Stimulated activated CD8-positive, alpha-beta memory T cell treated with anti-CD3 and anti-CD28 coated beads, Interleukin-2, amount 100 ng/mL, for 1 hour (primary cell): ENCODE results near the gene RUSC2.
"Not testable (repeated sequence)": the region's sequence is repeated elsewhere in the genome, so short reads cannot be mapped to it uniquely, and the experiment has no call there.

Source experiments
- DNase-seq, 2 donors: peaks; one replicate each; pipeline ENCODE4 v3.0.0-alpha.2; 2020; ENCODE audit warnings: low read depth in 2 of 2

Gene RUSC2

DNA sequence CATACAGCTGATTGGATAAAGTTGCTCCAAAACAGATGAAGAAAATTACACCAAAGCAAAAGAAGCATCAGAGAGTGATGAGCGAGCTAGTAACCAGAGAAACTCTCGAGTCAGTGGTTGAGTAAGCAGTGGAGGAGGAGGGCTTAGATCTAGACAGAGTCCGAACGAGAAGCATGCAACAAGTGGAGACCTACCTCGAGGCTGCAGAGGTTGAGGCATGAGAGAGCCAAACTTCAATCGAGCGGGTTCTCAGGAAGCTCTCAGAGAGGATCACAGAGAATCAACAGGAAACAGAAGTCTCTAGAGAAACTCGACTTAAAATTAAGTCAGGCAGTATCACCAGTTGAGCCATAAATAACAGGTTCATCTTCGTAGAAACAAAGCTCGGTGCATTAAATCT is 6.1 kb downstream of the RUSC2 start:
- no peak for DNase-seq

DNA sequence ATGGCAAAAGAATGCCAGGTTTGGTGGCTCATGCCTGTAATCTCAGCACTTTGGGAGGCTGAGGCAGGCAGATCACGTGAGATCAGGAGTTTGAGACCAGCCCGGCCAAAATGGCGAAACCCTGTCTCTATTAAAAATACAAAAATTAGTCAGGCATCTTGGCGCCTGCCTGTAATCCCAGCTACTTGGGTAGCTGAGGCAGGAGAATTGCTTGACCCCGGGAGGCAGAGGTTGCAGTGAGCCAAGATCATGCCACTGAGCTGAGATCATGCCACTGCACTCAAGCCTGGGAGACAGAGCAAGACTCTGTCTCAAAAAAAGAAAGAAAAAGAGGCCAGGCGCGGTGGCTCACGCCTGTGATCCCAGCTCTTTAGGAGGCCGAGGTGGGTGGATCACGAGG is 8.3 kb downstream of the RUSC2 start:
- DNase-seq: not testable (repeated sequence)

DNA sequence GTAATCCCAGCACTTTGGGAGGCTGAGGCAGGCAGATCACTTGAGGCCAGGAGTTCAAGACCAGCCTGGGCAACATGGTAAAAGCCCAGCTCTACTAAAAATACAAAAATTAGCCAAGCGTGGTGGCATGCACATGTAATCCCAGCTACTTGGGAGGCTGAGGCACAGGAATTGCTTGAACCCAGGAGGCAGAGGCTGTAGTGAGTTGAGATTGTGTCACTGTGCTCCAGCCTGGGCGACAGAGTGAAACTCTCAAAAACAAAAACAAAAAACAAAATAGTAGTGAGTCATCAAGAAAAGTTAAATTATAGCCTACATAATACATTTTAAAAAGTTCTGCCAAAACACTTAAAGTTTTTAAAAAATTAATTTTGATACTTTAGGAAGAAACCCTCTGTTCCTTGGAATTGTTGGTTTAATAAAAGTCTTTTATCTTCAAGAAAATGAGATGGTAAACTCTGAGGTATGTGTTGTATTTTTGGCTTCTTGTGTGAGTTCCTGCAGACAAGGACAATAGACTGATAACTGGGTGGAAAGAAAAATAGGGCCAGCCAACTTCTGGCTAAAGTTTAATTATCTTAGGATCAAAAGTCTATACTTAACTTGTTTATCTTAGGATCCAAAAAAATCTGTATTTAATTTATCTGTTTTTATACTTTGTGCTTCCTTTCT is 9.3 kb downstream of the RUSC2 start:
- DNase-seq: no peak

DNA sequence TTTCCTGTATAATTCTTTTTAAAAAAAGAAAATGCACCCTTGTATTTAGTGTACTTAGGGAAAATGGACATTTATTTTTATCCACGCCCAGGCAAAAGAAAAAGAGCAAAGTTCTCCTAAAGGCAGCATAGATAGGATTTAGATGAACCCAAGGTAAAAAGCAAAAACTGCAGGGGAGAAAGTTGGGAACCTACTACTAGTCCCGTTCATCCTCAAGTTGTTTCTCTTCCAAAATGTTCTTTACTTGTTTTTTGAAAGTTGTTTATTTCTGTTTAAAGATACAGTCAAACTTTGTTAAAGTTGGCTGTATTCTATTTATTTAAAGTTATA is 9.8 kb downstream of the RUSC2 start:
- no peak for DNase-seq

DNA sequence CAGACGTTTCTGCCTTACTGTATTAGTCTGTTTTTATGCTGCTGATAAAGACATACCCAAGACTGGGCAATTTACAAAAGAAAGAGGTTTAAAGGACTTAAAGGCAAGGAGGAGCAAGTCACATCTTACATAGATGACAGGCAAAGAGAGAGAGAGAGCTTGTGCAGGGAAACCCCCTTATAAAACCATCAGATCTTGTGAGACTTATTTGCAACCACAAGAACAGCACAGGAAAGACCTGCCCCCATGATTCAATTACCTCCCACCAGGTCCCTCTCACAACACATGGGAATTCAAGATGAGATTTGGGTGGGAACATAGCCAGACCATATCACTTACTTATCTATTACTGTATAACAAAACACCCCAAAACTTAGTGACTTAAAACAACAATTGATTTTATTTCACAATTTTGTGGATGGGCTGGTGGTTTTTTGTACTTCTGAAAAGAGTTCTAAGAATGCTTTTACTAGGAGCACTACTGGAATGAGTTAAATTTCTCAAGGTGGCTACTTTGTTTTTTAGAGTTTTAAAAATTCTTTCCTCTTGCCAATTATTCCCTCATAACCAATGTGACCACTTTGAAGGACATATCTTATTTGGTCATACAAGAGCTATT is 10.3 kb downstream of the RUSC2 start:
- no peak for DNase-seq

DNA sequence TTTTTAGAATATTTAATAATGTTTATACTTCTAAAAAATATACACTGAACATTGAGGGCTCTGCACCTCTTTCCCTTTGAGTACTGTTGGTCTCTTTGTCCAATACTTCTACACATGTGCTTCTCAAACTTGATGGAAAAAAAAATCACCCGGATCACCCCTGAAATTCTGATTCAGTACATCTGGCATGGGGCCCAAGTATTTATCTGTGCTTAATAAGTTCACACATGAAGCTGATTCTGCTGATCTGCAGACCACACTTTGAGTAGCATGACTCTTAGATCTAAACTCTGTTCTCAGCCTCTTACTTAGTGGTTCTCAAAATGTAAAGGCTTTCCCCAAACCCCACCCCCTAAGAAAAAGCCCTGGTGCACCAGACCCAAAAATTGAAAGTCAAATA is 12.0 kb downstream of the RUSC2 start:
- DNase-seq: no peak

DNA sequence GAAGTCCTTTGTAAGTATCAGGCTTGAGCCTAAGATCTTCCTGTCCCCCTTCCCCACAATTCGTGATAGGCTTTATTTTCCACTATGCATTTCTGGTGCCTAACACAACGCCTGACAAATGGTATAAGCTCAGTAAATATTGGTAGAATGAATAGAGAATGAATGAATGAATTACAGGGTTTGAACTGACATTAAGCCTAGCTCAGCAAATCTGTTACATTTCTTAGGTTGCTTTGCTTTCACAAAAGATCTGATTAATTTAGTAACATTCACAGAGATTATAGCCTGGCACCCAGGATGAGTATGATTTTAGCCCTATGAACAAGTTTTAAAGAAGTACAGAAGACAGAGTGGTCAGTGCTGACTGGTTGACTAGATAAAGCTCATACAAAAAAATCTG is 16.4 kb downstream of the RUSC2 start:
- DNase-seq: no peak

DNA sequence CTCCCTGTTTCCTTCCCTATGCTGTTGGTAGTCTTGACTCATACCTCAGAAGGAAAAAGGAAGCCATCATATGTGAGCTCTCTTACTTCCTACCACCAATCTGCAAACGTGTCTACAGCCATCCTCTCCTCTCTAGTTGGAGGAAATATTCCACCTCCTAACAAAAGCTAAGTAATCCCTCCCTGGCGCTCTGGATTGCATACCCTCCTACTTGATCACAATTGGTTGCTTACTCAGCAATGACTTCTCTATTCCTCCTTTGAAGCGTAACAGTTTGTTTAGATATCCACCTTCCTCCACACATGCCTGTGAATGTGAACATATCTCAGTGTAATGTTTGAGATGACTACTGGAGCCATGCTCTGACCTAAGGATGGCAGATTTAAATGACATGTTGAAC is 18.2 kb downstream of the RUSC2 start:
- DNase-seq: no peak

DNA sequence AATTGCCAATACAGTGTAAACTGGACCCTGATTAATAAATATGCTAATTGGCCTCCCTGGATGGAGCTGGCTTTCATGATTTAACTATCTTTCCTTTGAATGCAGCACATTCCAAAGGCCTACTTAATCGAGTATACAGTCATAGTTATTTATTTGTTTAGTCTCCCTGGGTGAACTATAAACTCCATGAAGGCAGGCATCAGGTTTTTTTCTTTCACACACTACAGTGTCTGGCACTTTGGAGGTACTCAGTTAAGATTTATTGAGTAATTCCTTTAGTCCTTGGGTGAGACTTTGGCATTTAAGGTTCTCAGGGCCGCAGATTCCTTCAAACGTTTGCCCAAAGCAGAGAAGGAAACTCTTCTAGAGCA is 20.5 kb downstream of the RUSC2 start:
- DNase-seq: no peak

DNA sequence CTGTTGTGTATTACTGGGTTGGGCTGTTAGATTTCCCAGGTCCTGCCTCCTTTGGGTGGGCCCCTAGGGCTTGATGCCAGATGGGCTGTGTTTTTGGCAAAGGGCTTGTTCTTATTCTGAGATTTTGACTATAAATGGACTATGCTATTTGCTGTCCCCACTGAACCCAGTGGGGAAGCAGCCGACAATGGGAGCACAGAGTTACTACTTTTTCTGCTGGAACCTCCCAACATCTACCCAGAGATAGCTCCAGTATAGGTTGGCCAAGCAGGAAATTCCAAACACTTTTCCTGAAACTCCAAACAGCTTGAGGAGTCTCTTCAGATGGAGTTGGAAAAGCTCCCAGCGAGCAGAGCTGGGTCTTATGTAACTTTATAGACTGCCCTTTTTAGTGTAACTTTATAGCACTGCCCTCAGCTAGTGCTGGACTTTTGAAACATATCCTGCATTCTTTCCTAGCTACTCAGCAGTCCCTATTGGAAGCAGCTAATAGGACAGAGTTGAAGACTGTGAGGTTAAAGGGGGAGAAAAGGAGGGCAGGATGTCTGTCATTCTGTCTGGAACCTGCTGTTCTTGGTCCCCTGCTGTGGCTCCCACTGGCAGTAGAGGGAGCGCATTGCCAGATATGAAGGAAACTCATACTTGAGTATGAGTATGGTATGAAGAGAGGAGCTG is 21.0 kb downstream of the RUSC2 start:
- DNase-seq: no peak

DNA sequence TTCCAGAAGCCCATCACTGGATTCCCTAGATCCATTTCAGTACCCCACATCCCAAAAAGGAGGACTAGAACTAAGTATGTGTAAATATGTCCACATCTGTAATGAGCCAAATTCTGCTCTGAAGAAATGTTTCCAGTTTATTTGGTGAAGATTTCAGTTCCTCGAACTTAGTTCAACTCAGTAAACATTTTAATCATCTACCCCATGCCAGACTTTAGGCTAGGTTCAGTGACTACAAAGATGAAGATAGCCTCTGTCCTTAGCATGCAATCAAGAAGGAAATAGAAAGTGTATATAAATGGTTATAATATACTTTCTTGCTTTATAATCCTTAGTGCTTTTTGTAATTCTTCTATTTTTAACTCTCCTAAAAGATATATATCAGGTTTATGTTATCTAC is 21.5 kb downstream of the RUSC2 start:
- DNase-seq: no peak

DNA sequence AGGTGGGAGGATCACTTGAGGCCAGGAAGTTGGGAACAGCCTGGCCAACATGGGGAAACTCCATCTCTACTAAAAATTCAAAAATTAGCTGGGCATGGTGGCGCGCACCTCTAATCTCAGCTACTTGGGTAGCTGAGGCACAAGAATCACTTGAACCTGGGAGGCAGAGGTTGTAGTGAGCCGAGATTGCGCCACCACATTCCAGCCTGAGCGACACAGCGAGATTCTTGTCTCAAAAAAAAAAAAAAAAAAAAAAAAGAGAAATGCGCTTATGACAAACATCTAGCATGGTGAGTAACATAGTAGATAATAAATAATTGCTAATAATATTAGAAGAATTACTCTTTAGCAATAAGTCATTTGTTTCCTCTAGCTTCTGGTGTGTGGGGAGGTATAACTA is 25.9 kb downstream of the RUSC2 start:
- no peak for DNase-seq

DNA sequence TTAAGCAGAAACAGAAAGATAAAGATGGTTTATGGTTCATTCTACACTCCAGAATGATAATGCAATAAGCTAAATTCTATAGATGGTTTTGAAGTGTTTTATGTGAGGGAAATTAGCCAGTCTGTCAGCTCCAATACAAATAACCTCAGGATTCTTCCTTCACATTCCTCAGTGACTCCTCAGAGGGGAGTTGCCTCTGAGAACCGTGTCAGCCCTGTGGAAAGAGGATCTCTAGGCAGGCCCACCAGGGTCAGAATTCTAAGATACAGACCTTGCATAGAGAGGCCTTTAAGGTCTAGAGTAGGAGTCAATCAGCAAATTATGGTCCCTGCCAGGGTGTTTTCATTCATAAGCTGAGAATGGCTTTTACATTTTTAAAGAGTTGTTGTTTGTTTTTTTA is 26.6 kb downstream of the RUSC2 start:
- no peak for DNase-seq

DNA sequence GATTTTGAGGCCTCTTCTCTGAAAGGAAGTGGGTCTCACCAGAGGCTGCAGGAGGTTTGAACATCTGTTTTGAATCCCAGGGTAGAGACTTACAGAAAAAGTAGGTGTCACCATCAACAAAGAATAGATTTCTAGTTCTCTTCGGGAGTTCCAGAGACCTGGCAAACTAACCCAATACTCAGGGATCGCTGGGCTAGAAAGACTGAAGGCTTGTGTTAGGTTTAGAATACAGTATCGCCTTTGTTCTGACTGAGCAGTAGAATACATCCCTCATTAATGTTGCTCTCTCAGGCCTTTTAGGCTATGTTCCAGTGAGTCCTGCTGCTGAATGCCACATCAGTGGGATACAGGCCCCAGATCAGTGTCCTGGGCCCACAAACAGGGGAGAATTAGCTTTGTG is 27.2 kb downstream of the RUSC2 start:
- no peak for DNase-seq

DNA sequence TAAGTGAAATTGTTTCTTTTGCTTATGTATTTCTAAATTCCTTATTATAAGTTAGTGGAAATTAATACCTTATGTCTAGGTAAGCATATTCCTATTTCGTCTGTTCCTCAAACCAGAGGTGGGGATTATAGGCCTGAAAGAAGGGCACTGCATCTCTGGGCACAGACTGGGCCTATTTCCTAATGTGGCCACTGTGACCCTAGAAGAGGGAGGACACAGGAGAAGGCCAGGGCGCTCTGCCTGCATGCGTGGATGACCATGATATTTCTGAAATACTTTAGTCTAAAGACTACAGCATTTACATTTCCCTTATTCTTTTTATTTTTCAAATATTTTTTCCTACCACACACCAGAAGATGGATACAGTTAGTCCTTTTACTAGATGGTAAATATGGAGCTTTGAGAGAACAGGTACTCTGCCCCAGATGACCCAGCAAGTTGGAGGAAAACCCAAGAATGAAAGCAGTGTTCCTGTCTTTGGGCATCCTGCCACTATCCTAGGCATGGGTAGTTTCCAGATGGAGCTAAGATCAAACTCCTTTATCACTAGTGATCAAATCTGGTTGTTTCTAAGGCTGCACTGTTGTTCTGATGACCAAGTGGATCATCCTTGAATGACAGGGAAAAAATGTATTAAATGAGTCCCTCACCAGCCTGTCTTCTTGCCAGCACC is 27.8 kb downstream of the RUSC2 start:
- no peak for DNase-seq

DNA sequence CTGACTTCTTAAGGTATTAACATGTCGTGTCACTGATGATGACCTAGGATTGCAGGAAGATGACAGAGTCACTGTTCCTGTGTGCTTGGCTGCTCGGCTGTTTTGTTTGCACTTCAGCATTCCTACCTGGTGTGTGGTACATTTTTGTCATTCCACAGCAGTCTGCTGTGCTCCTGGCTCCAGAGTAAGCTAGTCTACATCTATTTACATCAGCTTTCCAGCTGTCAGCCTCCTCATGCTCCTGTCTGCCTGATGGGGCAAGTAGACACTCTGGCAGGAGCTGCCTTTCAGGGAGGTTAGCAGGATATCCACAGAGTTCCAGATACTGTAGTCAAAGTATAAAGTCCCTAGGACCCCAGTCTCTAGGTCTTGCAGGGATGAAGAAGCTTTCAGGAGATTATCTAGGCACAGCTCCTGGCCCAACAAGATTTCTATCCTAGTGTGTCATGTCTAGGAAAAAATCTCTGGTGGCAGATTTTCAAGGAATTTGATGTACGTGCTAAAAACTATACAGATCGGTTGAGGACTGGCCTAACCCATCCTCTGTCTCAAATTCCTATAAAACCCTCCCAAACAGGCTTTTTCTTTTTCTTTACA is 28.4 kb downstream of the RUSC2 start:
- no peak for DNase-seq

DNA sequence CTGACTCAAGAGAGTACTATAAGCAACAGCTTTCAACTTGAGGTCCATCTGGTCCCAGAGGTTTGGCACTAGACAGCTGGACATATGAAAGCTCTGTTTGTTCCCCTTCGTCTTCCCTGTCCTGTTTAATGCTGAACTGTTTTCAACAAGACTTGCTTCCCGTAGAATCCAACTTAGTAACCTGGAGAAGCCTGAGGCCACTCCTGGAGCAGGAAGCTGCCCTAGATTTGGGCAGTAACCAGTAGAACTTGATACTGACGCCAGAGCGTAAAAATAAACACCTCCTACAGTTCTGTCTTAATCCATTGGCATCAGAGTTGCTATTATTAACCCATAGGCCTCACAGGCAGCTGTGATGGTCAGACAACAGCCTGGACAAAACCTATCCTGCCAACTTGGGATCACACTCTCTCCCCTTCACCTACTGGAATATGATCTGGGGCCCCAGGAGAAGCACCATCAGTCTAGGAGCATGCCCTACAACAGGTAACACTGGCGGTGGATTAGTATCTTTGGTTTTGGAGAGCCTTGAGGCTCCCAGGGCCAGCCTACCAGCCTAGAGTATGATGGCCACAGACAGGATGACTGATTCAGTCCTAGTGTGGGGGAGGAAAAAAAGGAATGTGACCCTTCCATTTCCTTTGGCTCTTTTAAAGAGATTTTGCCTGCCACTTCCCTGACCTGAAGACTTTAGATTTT is 29.2 kb downstream of the RUSC2 start:
- no peak for DNase-seq

DNA sequence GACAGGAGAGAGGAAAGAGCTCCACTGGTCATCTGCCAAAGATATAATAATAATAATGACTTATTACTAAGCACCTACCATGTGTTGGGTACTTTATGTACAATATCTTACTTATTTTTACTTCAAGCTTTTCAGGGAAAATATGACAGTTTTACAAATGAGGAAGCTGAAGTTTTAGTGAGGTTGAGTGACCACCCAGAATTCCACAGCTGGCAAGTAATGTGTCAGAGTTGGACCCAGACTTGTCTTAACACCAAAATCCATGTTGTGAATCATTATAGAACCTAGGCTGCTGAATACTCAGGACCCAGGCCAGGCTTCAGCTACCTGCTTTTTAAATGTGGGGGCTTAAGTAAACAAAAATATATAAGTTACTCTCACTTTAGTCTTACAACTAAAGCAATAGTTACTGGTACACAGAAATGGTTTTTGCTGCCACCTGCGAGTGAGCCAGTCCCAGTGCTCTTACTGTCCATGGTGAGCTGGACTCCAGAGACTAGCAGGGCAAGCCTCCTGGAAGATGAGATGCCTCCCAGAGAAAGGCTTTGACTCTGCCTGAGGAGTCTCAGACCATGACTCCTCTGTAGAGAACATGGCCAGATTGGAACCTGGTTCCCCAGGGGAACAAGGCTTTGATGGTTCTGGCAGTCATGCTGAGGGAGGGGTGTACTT is 29.9 kb downstream of the RUSC2 start:
- DNase-seq: no peak

DNA sequence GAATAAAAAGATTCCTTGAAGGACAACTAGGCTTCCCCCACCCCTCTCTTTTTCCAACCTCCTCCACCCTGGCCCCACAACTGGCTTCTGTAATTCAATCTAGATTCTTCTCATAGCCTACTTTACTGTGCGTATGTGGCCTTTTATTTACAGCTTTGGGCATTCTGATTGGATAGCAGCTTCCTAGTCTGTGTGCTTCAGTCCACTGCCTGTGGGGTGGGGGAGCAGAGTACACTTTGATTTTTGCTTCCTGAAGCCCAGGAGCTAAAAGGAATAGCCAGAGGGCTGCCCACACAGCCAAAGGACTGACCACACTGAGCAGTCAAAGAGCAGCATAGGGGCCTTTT is 30.4 kb downstream of the RUSC2 start:
- DNase-seq: no peak

DNA sequence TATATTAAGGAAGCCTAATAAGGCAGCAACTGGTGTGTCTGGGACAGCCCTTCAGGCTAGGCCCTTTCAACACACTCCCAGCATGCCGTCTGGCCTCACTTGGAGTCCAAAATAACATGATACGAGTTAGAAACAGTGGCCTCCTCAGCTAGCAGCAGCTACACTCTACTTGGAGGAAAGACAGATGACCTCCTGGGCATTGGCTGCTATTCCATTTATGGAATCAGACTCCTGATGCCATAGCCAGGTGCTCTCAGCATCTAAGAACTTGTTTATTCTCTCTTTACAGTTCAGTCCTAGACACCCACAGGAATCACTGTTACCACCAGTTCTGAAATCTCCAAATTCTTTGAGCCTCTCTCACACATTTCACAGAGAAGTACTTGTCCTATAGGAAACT is 31.8 kb downstream of the RUSC2 start:
- DNase-seq: no peak

DNA sequence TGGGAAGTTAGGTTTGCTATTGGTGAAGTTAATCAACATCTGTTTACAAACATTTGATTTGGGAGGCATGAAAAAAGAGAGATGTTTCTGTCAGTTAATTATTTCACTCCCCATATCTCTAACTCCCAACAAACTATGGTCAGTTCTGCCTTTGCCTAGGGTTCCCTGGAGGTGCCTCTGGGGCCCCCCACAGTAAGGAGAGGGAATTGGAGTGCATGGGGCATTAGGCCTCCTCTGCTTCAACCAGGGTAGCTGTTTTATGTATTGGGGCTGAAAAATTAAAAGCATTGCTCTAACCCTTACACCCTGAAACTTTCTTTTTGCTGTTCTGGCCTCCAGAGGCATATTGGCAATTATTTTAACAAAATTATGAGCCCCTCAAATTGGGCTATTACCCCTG is 32.3 kb downstream of the RUSC2 start:
- no peak for DNase-seq

DNA sequence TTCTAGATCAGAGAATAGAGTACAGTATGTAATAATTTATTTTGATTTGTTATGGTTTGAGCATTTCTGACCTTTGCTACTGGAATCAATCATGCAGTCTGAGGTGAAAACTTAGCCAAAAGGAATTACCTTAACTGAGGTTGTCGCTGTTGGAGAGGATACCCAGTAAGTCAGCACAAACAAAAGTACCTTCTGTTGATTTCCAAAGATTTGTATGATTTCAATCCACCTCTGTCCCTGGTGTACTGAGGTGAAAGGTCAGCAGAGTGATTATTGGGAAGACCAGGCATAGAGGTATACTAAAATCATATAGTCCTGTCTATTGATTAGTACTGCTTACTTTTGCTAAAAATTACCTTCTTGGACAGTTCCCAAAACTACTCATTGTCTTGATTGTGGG is 32.8 kb downstream of the RUSC2 start:
- no peak for DNase-seq
